Measurements from ENCODE around the gene SLC9A9. TPM values are rescaled to one million over a fixed set of nuclear protein-coding genes. Genes with fewer than 3 reads are reported as not detected.

SLC9A9 gene
- total RNA-seq, 1 donor from 2014 or later: 11.4 TPM

DNA sequence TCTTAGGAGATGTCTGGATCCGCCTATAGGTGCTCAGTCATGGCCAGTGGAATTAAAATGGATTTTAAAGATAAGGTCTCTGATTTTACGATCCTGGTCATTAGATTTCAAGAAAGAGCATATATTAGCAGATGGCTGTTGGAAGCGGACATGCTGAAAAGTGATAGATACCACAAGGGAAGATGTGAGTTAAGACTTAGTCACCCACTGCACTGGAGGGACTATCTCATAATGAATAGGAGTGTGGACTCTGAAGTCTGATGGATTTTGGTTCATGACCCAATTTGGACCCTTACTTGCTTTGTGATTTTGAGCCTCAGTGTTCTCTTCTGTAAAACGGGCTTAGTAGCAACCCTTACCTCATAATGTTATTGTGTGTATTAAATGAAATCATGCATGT lies 514.0 kb downstream of the SLC9A9 start:
- H3K4me1 Mint-ChIP-seq (ENCODE audit: low read depth, unreplicated experiment): peaks cover 51% of the 10 kb centered on the region
- peaks cover 8% of the 10 kb centered on the region for H3K27me3 Mint-ChIP-seq (ENCODE audit: unreplicated experiment)
- peaks cover 9% of the 10 kb centered on the region for H3K9me3 Mint-ChIP-seq (ENCODE audit: unreplicated experiment)

DNA sequence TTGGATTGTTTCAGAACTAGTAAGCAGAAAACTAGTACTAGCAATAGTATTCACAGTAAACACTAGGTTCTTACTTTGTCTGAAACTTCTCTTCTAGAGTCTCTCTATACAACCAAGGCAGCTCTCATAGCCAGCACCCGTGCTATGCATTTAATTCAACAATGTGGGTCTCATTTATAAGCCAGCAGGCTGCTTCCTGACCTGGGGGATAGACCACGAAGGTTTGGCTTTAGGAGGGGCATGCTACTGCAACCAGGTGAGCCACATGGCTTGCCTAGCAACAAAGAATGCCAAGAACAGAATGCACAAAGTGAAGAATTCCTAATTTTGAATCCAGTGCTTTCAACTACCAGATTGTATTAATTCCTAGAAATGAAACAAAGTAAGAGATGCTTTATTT lies 514.9 kb downstream of the SLC9A9 start:
- Mint-ChIP-seq H3K4me3 (ENCODE audit: unreplicated experiment) (no peak overlapping the region), H3K27ac (ENCODE audit: unreplicated experiment) (no peak overlapping the region), H3K9me3 (ENCODE audit: unreplicated experiment) (peaks cover 9% of the 10 kb centered on the region), H3K4me1 (ENCODE audit: low read depth, unreplicated experiment) (peaks cover 60% of the 10 kb centered on the region), H3K36me3 (ENCODE audit: unreplicated experiment) (peaks cover 5% of the 10 kb centered on the region), H3K27me3 (ENCODE audit: unreplicated experiment) (peaks cover 8% of the 10 kb centered on the region)
- no peak for DNase-seq
- TF ChIP-seq, protein P1, sequence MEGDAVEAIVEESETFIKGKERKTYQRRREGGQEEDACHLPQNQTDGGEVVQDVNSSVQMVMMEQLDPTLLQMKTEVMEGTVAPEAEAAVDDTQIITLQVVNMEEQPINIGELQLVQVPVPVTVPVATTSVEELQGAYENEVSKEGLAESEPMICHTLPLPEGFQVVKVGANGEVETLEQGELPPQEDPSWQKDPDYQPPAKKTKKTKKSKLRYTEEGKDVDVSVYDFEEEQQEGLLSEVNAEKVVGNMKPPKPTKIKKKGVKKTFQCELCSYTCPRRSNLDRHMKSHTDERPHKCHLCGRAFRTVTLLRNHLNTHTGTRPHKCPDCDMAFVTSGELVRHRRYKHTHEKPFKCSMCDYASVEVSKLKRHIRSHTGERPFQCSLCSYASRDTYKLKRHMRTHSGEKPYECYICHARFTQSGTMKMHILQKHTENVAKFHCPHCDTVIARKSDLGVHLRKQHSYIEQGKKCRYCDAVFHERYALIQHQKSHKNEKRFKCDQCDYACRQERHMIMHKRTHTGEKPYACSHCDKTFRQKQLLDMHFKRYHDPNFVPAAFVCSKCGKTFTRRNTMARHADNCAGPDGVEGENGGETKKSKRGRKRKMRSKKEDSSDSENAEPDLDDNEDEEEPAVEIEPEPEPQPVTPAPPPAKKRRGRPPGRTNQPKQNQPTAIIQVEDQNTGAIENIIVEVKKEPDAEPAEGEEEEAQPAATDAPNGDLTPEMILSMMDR (IDR thresholded peaks at IDR 0.05; ENCODE audit: partially characterized antibody, unreplicated experiment): no peak

More for the DNA sequence above, 514.0 kb downstream of the SLC9A9 start:
- no peak overlapping the region for H3K4me3 Mint-ChIP-seq (ENCODE audit: unreplicated experiment)
- DNase-seq: no peak
- no peak overlapping the region for H3K27ac Mint-ChIP-seq (ENCODE audit: unreplicated experiment)
- peaks cover 5% of the 10 kb centered on the region for H3K36me3 Mint-ChIP-seq (ENCODE audit: unreplicated experiment)
- TF ChIP-seq, protein P1 (IDR thresholded peaks at IDR 0.05; ENCODE audit: partially characterized antibody, unreplicated experiment): no peak

DNA sequence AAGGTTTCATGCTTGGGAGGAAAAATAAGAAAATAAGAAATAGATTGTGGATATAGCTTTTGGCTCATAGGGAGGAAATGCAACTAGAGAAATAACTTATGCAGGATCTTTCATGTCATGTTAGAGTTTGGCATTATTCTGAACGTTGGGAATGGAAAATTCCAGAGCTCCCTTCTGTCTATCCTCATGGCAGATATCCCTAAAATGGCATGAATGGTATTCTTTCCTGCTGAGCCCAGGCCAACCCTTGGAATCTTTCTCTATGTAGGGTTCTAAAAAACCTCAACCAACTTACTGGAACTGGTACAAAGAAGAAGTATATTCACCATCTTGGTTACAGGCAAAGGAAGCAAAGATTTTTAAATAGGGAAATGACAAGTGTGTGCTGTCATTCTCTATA lies 516.2 kb downstream of the SLC9A9 start:
- Mint-ChIP-seq H3K27ac (ENCODE audit: unreplicated experiment) (peak overlapping the region; percentile 96), H3K9me3 (ENCODE audit: unreplicated experiment) (peaks cover 9% of the 10 kb centered on the region), H3K27me3 (ENCODE audit: unreplicated experiment) (peaks cover 8% of the 10 kb centered on the region), H3K4me1 (ENCODE audit: low read depth, unreplicated experiment) (peaks cover 54% of the 10 kb centered on the region), H3K4me3 (ENCODE audit: unreplicated experiment) (no peak overlapping the region), H3K36me3 (ENCODE audit: unreplicated experiment) (peaks cover 5% of the 10 kb centered on the region)
- TF ChIP-seq, protein P1 (IDR thresholded peaks at IDR 0.05; ENCODE audit: partially characterized antibody, unreplicated experiment): no peak
- DNase-seq: no peak

DNA sequence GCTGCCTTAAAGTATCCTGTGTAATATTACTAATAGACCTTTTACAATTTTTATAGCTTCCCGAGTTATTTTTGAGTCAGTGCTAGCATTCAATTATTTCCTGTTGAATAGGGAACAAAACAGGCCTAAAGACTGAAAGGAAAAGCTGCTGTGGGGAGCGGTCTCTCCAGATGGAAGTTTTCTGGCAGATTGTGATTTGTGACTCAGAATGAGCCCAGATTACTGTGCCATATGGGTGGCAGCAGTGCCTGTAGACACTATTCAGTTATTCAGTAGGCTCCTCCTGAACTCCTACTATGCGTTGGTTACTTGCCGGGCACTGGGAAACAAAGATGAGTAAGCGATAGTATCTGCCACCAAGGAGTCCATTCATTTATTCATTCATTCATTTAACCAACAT lies 516.9 kb downstream of the SLC9A9 start:
- Mint-ChIP-seq H3K9me3 (ENCODE audit: unreplicated experiment) (peaks cover 9% of the 10 kb centered on the region), H3K27me3 (ENCODE audit: unreplicated experiment) (peaks cover 8% of the 10 kb centered on the region), H3K4me1 (ENCODE audit: low read depth, unreplicated experiment) (peaks cover 51% of the 10 kb centered on the region), H3K36me3 (ENCODE audit: unreplicated experiment) (peaks cover 5% of the 10 kb centered on the region), H3K4me3 (ENCODE audit: unreplicated experiment) (peak overlapping the region; percentile 17), H3K27ac (ENCODE audit: unreplicated experiment) (peak overlapping the region; percentile 96)
- TF ChIP-seq, protein P1 (IDR thresholded peaks at IDR 0.05; ENCODE audit: partially characterized antibody, unreplicated experiment): no peak
- DNase-seq: peak; percentile 44

DNA sequence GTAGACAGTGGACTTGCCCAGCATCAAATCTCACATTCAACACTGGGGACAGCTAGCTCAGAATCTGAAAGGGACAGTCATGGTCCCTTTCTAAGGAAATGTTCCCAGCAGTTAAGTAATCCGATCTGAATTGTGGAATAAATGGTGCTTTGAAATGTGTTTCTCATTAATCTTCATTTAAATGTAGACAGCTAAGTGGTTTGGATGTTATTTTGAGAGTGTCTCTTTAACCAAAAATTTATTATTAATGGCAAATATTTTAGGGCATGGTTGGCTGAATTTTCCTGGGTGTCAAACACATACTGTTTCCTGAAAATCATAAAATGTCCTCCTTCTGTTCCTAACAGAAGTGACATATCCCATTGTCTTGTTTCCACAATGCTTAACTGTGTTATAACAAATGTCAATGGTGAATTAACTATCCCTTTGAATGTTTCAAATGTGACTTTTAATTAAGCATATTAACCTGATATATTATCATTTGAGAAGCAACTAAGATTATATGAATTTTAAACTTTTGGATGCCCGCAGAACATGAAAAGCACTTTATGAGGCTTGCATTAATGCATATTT lies 517.9 kb downstream of the SLC9A9 start:
- peak overlapping the region; percentile 83 for H3K4me3 Mint-ChIP-seq (ENCODE audit: unreplicated experiment)
- H3K27me3 Mint-ChIP-seq (ENCODE audit: unreplicated experiment): peaks cover 8% of the 10 kb centered on the region
- H3K9me3 Mint-ChIP-seq (ENCODE audit: unreplicated experiment): peaks cover 9% of the 10 kb centered on the region
- peak overlapping the region; percentile 96 for H3K27ac Mint-ChIP-seq (ENCODE audit: unreplicated experiment)
- no peak for DNase-seq
- H3K4me1 Mint-ChIP-seq (ENCODE audit: low read depth, unreplicated experiment): peaks cover 44% of the 10 kb centered on the region
- peaks cover under 1% of the 10 kb centered on the region for H3K36me3 Mint-ChIP-seq (ENCODE audit: unreplicated experiment)
- TF ChIP-seq, protein P1 (IDR thresholded peaks at IDR 0.05; ENCODE audit: partially characterized antibody, unreplicated experiment): no peak

All from glutamatergic neuron (in vitro differentiated cells).